ENCODE measurements around the gene USP34.

GRCh38 chr2:61328707-61329251, 142.1 kb downstream of the USP34 start:
- TF ChIP-seq ZFP3 (CRISPR knock-in tag; IDR thresholded peaks at IDR 0.05), result no peak
- no peak for TF ChIP-seq ZC3H10 (CRISPR knock-in tag; IDR thresholded peaks at IDR 0.05)
- TF ChIP-seq CSRNP3 (CRISPR knock-in tag; IDR thresholded peaks at IDR 0.05), result no peak
- TF ChIP-seq GLIS3 (CRISPR knock-in tag; IDR thresholded peaks at IDR 0.05), result no peak
- TF ChIP-seq PATZ1 (CRISPR knock-in tag; IDR thresholded peaks at IDR 0.05; ENCODE audit: borderline replicate concordance), result no peak
- no peak for TF ChIP-seq CSDC2 (CRISPR knock-in tag; IDR thresholded peaks at IDR 0.05)
- no peak for TF ChIP-seq ZFP30 (CRISPR knock-in tag; IDR thresholded peaks at IDR 0.05)
- no peak for TF ChIP-seq ARNTL (CRISPR knock-in tag; IDR thresholded peaks at IDR 0.05; ENCODE audit: borderline replicate concordance, low read depth)
- no peak for TF ChIP-seq TCF4 (CRISPR knock-in tag; IDR thresholded peaks at IDR 0.05; ENCODE audit: borderline replicate concordance)
- TF ChIP-seq SNAI2 (CRISPR knock-in tag; IDR thresholded peaks at IDR 0.05), result no peak
- no peak for TF ChIP-seq OSR1 (CRISPR knock-in tag; IDR thresholded peaks at IDR 0.05)
